ENCODE data around the gene HIRA. TPM values are rescaled to one million over a fixed set of nuclear protein-coding genes. Genes with fewer than 3 reads are reported as not detected.

Gene HIRA
- total and polyA plus RNA-seq, 4 donors: 4.1 to 32.5 (median 23.0) TPM

GRCh38 chr22:19374410-19374809 lies 57.1 kb downstream of the HIRA start:
- no peak for DNase-seq (ENCODE audit: low spot score)
- H3K9ac ChIP-seq (ENCODE audit: low read depth in 1 of 2, low read length in 2 of 2): no peak overlapping the region
- H3K4me1 ChIP-seq (ENCODE audit: control insufficient read depth in 4 of 4, insufficient read depth in 4 of 4, low read length in 3 of 4): peaks cover 0 to 15% (median 6%) of the 10 kb centered on the region in 4 donors
- H3K4me3 ChIP-seq (ENCODE audit: low read depth in 1 of 3, low read length in 3 of 3): no peak overlapping the region
- H3K27ac ChIP-seq (ENCODE audit: low read depth in 1 of 2, low read length in 2 of 2): no peak overlapping the region
- peaks cover 9 to 73% (median 47%) of the 10 kb centered on the region in 4 donors for H3K36me3 ChIP-seq (ENCODE audit: control insufficient read depth in 4 of 4, insufficient read depth in 3 of 4, low read depth in 1 of 4, low read length in 3 of 4)
- no peak for TF ChIP-seq YY1 (IDR thresholded peaks at IDR 0.05)
- TF ChIP-seq EGR1 (IDR thresholded peaks at IDR 0.05; ENCODE audit: low read depth in 2 of 2): no peak
- TF ChIP-seq RXRA (IDR thresholded peaks at IDR 0.05): no peak
- no peak for TF ChIP-seq GABPA (IDR thresholded peaks at IDR 0.05 in 1 of 2, conservative IDR thresholded peaks at IDR 0.05 in 1 of 2)
- TF ChIP-seq, protein P1, sequence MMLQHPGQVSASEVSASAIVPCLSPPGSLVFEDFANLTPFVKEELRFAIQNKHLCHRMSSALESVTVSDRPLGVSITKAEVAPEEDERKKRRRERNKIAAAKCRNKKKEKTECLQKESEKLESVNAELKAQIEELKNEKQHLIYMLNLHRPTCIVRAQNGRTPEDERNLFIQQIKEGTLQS (IDR thresholded peaks at IDR 0.05): no peak
- no peak for TF ChIP-seq RAD21 (IDR thresholded peaks at IDR 0.05)
- no peak for TF ChIP-seq FOXA2 (IDR thresholded peaks at IDR 0.05)
- TF ChIP-seq TAF1 (conservative IDR thresholded peaks at IDR 0.05): no peak
- H3K9me3 ChIP-seq (ENCODE audit: control insufficient read depth in 4 of 4, low read length in 3 of 4): no peaks in the 10 kb centered on the region
- H3K27me3 ChIP-seq (ENCODE audit: control insufficient read depth in 4 of 4, insufficient read depth in 4 of 4, low read length in 3 of 4): no peaks in the 10 kb centered on the region
- WGBS: 98% methylated on average over 1 of the region's 1 CpG

DNA sequence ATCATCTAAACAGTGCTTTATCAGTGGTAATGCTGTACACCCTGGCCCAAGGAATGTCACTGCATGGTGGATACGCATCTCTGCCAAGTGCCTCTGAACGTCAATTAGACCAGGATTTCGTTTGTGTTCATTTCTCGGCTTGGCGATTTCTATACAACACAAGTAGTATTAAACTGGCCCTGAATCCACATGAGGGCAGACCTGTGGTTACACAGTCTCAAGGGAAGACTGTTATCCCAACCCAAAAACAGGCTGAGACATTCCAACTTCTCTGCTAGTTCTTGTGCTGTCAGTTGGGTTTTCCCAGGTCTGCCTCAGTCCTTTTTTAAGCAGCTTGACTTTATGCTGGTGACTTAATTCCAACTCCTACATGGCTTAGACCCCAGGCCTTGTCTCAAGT lies 58.1 kb downstream of the HIRA start:
- Histone ChIP-seq H3K27me3 (ENCODE audit: control insufficient read depth in 4 of 4, insufficient read depth in 4 of 4, low read length in 3 of 4) (no peaks in the 10 kb centered on the region), H3K4me1 (ENCODE audit: control insufficient read depth in 4 of 4, insufficient read depth in 4 of 4, low read length in 3 of 4) (peaks cover 0 to 15% (median 6%) of the 10 kb centered on the region in 4 donors), H3K9me3 (ENCODE audit: control insufficient read depth in 4 of 4, low read length in 3 of 4) (no peaks in the 10 kb centered on the region), H3K9ac (ENCODE audit: low read depth in 1 of 2, low read length in 2 of 2) (no peak overlapping the region), H3K27ac (ENCODE audit: low read depth in 1 of 2, low read length in 2 of 2) (no peak overlapping the region), H3K36me3 (ENCODE audit: control insufficient read depth in 4 of 4, insufficient read depth in 3 of 4, low read depth in 1 of 4, low read length in 3 of 4) (peaks cover 16 to 82% (median 50%) of the 10 kb centered on the region in 4 donors), H3K4me3 (ENCODE audit: low read depth in 1 of 3, low read length in 3 of 3) (no peak overlapping the region)
- TF ChIP-seq HNF4A (conservative IDR thresholded peaks at IDR 0.05) (no peak), FOXA2 (IDR thresholded peaks at IDR 0.05) (no peak), RXRA (IDR thresholded peaks at IDR 0.05) (no peak), EGR1 (IDR thresholded peaks at IDR 0.05; ENCODE audit: low read depth in 2 of 2) (no peak)
- TF ChIP-seq, protein P2, sequence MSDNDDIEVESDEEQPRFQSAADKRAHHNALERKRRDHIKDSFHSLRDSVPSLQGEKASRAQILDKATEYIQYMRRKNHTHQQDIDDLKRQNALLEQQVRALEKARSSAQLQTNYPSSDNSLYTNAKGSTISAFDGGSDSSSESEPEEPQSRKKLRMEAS (IDR thresholded peaks at IDR 0.05): no peak
- WGBS: 96% methylated on average over 5 of the region's 5 CpGs
- no peak for DNase-seq (ENCODE audit: low spot score)

GRCh38 chr22:19371893-19372292 lies 59.6 kb downstream of the HIRA start:
- Histone ChIP-seq H3K9ac (ENCODE audit: low read depth in 1 of 2, low read length in 2 of 2) (no peak overlapping the region), H3K27me3 (ENCODE audit: control insufficient read depth in 4 of 4, insufficient read depth in 4 of 4, low read length in 3 of 4) (no peaks in the 10 kb centered on the region), H3K4me1 (ENCODE audit: control insufficient read depth in 4 of 4, insufficient read depth in 4 of 4, low read length in 3 of 4) (peaks cover 0 to under 1% (median 0%) of the 10 kb centered on the region in 4 donors), H3K36me3 (ENCODE audit: control insufficient read depth in 4 of 4, insufficient read depth in 3 of 4, low read depth in 1 of 4, low read length in 3 of 4) (peaks cover 18 to 84% (median 57%) of the 10 kb centered on the region in 4 donors), H3K27ac (ENCODE audit: low read depth in 1 of 2, low read length in 2 of 2) (no peak overlapping the region), H3K9me3 (ENCODE audit: control insufficient read depth in 4 of 4, low read length in 3 of 4) (no peaks in the 10 kb centered on the region), H3K4me3 (ENCODE audit: low read depth in 1 of 3, low read length in 3 of 3) (no peak overlapping the region)
- DNase-seq (ENCODE audit: low spot score): no peak
- TF ChIP-seq, protein P2 (IDR thresholded peaks at IDR 0.05): no peak
- TF ChIP-seq SP1 (IDR thresholded peaks at IDR 0.05) (no peak), HNF4G (IDR thresholded peaks at IDR 0.05) (no peak), NR2F2 (IDR thresholded peaks at IDR 0.05) (no peak), FOXA2 (IDR thresholded peaks at IDR 0.05) (no peak), HNF4A (conservative IDR thresholded peaks at IDR 0.05) (no peak), GABPA (IDR thresholded peaks at IDR 0.05 in 1 of 2, conservative IDR thresholded peaks at IDR 0.05 in 1 of 2) (no peak), EGR1 (IDR thresholded peaks at IDR 0.05; ENCODE audit: low read depth in 2 of 2) (no peak), JUND (IDR thresholded peaks at IDR 0.05) (no peak), RXRA (IDR thresholded peaks at IDR 0.05) (no peak), TAF1 (conservative IDR thresholded peaks at IDR 0.05) (no peak), FOXA1 (IDR thresholded peaks at IDR 0.05) (no peak), YY1 (IDR thresholded peaks at IDR 0.05) (no peak), RAD21 (IDR thresholded peaks at IDR 0.05) (no peak)
- TF ChIP-seq, protein P3, sequence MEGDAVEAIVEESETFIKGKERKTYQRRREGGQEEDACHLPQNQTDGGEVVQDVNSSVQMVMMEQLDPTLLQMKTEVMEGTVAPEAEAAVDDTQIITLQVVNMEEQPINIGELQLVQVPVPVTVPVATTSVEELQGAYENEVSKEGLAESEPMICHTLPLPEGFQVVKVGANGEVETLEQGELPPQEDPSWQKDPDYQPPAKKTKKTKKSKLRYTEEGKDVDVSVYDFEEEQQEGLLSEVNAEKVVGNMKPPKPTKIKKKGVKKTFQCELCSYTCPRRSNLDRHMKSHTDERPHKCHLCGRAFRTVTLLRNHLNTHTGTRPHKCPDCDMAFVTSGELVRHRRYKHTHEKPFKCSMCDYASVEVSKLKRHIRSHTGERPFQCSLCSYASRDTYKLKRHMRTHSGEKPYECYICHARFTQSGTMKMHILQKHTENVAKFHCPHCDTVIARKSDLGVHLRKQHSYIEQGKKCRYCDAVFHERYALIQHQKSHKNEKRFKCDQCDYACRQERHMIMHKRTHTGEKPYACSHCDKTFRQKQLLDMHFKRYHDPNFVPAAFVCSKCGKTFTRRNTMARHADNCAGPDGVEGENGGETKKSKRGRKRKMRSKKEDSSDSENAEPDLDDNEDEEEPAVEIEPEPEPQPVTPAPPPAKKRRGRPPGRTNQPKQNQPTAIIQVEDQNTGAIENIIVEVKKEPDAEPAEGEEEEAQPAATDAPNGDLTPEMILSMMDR (IDR thresholded peaks at IDR 0.05; ENCODE audit: low read depth, low read length, missing input control): no peak
- TF ChIP-seq, protein P4, sequence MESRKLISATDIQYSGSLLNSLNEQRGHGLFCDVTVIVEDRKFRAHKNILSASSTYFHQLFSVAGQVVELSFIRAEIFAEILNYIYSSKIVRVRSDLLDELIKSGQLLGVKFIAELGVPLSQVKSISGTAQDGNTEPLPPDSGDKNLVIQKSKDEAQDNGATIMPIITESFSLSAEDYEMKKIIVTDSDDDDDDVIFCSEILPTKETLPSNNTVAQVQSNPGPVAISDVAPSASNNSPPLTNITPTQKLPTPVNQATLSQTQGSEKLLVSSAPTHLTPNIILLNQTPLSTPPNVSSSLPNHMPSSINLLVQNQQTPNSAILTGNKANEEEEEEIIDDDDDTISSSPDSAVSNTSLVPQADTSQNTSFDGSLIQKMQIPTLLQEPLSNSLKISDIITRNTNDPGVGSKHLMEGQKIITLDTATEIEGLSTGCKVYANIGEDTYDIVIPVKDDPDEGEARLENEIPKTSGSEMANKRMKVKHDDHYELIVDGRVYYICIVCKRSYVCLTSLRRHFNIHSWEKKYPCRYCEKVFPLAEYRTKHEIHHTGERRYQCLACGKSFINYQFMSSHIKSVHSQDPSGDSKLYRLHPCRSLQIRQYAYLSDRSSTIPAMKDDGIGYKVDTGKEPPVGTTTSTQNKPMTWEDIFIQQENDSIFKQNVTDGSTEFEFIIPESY (IDR thresholded peaks at IDR 0.05): no peak
- TF ChIP-seq, protein P1 (IDR thresholded peaks at IDR 0.05): no peak
